ENCODE measurements around the gene POMC. TPM values are rescaled to one million over a fixed set of nuclear protein-coding genes. Genes with fewer than 3 reads are reported as not detected.
"Not testable (repeated sequence)": the region's sequence is repeated elsewhere in the genome, so short reads cannot be mapped to it uniquely, and the experiment has no call there.

The POMC gene
- polyA plus RNA-seq, 10 donors = 1.2 to 4.7 (median 2.0) TPM

DNA sequence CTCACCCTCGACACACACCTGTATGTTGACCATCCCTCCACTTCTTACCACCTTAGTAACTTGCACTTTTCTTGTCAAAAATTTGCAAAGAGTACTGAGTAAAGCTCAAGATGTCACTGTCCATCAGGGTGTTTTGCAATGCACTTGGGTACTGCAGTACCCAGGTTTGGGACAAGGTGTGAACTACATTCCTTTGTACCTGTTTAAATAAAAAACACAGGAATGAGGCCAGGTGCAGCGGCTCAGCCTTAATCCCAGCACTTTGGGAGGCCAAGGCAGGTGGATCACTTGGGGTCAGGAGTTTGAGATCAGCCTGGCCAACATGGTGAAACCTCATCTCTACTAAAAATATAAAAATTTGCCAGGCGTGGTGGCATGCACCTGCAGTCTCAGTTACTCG is 27.8 kb downstream of the POMC start:
- DNase-seq = not testable (repeated sequence)

- DNase-seq = no peak
Measured at GRCh38 chr2:25132693-25133092, 35.7 kb downstream of the POMC start.

DNA sequence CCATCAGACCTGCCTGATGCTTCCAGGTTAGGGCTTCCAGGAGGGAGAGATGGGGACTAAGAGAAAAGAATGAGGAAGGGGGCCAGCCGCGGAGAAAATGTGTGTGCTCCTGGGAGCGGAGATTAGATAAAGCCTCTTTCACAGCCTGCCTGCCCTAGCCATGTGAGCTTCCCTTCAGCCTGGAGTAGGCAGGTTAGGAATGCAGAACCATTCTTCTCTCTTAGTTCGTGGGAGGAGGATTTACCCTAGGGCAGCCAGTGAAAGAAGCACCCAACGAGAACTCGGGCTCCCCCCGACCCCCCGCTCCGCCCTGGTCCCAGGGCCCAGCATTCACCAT is 36.1 kb downstream of the POMC start:
- no peak for DNase-seq

GRCh38 chr2:25131567-25132298 is 36.6 kb downstream of the POMC start:
- DNase-seq = peak in 1 of 3 donors; percentile 55

DNA sequence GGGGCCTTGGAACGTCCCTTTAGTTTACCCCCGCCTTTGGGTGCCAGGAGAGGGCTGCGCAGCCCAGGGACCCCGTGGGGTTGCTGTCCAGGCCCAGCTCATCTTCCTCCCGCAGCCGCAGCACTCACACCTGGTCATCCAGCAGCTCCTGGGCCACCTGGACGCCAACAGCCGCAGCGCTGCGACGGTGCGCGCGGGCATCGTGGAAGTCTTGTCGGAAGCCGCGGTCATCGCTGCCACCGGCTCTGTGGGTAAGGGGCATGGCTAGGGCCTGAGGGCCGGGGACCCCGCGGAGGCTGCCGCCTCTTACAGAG is 37.2 kb downstream of the POMC start:
- DNase-seq = no peak

DNA sequence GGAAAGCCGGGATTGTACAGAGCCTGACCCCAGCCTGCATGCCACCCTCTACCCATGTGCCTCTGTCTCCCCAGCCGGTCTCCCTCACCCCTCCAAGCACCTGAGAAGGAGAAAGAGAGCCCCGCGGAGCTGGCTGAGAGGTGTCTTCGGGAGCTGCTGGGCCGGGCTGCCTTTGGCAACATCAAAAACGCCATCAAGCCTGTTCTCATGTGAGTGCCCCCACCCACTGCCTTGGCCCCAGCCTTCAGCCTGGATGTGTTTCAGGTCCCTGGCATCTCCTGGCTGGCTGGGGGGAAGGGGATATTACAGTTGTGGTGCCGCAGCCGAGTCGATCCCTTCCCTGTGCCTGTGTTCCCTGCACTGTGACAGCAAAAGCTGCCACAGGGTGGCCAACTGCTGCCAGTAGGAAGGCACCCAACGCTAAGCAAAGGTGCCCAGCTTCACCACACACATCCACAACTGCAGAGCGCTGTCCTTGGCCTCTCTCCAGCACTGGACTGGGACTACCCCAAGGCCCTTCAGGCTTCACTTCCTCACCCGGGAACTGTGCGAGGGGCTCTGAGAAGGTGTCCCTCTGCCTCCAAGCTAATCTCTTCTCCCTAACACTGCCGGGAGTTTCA is 38.4 kb downstream of the POMC start:
- no peak for DNase-seq

GRCh38 chr2:25127646-25128045 is 40.7 kb downstream of the POMC start:
- peak in 1 of 3 donors; percentile 33 for DNase-seq

- not testable (repeated sequence) for DNase-seq
Measured at GRCh38 chr2:25127071-25127470, 41.3 kb downstream of the POMC start.

- no peak for DNase-seq
Measured at GRCh38 chr2:25125976-25126375, 42.4 kb downstream of the POMC start.

DNA sequence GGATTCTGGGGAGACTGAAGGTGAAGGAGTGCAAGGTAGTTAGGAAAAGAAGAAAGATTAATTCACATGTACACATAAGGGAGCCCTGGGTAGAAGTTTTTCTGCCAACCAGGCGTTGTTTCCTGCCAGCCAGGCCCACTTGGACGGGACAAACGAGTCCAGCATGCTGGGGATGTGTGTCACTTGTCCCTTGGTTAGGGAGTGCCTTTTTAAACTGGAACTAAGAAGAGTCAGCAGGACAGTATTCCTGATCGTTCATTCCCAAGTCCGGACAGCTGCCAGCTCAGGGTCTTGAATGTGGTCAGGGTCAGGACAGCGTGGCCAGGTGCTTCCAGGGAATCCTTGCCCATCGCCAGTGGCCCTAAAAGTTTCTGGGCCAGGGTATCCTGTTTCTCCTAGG is 43.2 kb downstream of the POMC start:
- DNase-seq = no peak

DNA sequence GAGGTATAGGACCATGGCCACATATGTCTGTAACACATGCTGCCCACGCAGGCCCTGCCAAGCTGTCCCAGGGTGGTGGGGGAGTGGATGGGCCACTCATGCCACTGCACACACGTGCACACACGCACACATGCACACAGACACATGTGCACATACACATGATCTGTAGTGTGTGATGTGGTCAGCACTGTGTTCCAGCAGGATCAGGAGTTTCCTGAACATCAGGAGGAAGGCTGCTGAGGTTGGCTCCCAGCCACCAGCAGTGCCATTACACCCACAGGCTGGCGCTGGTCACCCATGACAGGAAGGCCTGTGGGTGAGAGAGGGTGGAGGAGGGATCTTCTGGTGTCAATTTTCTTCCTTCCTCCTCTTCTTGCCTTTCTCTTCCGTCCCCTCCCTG is 44.7 kb downstream of the POMC start:
- DNase-seq = peak in 1 of 3 donors; percentile 12

- no peak for DNase-seq
Measured at GRCh38 chr2:25122367-25122766, 46.0 kb downstream of the POMC start.

DNA sequence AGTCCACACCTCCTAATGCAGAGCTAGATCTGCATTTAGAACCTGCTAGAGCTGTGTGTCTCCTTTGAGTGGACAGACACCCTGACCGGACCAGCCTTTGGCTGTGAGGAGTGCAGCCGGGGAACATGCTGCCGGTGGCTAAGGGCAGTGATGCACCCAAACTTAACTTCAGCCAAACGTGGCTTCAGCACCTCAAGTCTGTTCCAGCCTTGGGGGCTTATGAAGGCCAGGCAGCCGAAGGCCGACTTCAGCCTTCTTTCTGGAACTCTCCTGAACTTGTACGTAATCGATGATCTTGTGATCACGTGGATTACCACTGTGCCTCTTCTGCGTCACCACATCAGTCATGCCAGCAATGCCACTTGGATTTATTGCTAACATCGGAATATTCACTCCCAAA is 49.1 kb downstream of the POMC start:
- DNase-seq = no peak

- DNase-seq = no peak
Measured at GRCh38 chr2:25116956-25117355, 51.4 kb downstream of the POMC start.

GRCh38 chr2:25115902-25116301 is 52.5 kb downstream of the POMC start:
- DNase-seq = no peak

DNA sequence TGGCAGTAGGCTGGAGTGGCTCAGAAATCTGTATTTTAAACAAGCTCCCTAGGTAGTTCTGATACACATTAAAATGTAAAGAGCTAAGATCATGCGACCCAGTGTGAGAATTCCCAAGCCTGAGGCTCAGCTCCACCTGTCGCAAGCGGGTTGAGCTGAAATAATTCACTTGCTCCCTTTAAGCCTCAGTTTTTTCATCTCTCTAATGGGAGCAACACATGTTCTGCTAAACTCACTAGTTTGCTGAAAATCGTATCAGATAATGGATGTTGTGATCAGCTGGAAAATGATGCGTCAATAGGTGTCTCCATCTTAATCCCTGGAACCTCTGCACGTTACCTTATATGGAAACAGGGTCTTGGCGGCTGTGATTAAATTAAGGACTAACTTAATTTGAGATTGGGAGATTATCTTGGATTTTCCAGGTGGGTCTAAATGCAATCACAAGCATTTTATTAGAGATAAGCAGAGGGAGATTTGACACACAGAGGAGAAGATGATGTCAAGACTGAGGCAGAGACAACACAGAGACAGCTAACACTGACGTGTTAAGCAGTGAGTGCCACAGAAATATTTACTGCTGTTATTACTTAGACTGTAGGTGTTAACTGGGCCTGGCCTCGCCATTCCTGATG is 53.0 kb downstream of the POMC start:
- no peak for DNase-seq

GRCh38 chr2:25112113-25112512 is 56.3 kb downstream of the POMC start:
- no peak for DNase-seq

Other genes with a start within 250 kb of the POMC start
- 10 to 100 TPM; 19.3 to 37.0 (median 23.5) TPM for gene ADCY3, start 248.3 kb downstream of the POMC start, polyA plus RNA-seq (ENCODE audit: insufficient read length in 10 of 10)
- 1 to 10 TPM; 4.7 to 9.4 (median 5.8) TPM for gene DNAJC27, start 196.6 kb downstream of the POMC start, polyA plus RNA-seq (ENCODE audit: insufficient read length in 10 of 10)
- 1 to 10 TPM; 3.5 to 6.4 (median 5.0) TPM for gene EFR3B, start 126.5 kb downstream of the POMC start, polyA plus RNA-seq (ENCODE audit: insufficient read length in 10 of 10)
- 10 to 100 TPM; 45.6 to 60.4 (median 51.7) TPM for gene DNMT3A, start 173.3 kb upstream of the POMC start, polyA plus RNA-seq (ENCODE audit: insufficient read length in 10 of 10)